ENCODE measurements around the gene MVB12B. TPM values are rescaled to one million over a fixed set of nuclear protein-coding genes. Genes with fewer than 3 reads are reported as not detected.

MVB12B gene
- total RNA-seq, 1 experiment from 2014 or later: 5.8 TPM

- no peak overlapping the region for H3K56ac ChIP-seq (ENCODE audit: insufficient read length, low read depth, low read length)
- H2AK5ac ChIP-seq (ENCODE audit: insufficient read length, low read length): no peak overlapping the region
- H3T11ph ChIP-seq (ENCODE audit: low read length): no peak overlapping the region
- DNase-seq: no peak
- no peaks in the 10 kb centered on the region for H3K79me1 ChIP-seq (ENCODE audit: insufficient read depth, low read depth, low read length, poor library complexity, severe bottlenecking)
- no peak overlapping the region for H4K91ac ChIP-seq (ENCODE audit: insufficient read length, low read depth, low read length)
- H3K14ac ChIP-seq (ENCODE audit: insufficient read depth, low read length): no peak overlapping the region; the same call in 1 of the 2 replicates
- peaks cover 3% of the 10 kb centered on the region; the same call in 1 of the 2 replicates for H3K27me3 Mint-ChIP-seq (ENCODE audit: low read depth)
- no peaks in the 10 kb centered on the region for H3K23me2 ChIP-seq (ENCODE audit: insufficient read length, low read depth, low read length, poor library complexity, severe bottlenecking)
- no peaks in the 10 kb centered on the region for H3K79me2 ChIP-seq (ENCODE audit: insufficient read depth, low read length)
- H3K9ac ChIP-seq (ENCODE audit: extremely low read depth, insufficient read length, low read length): no peak overlapping the region
- no peak overlapping the region for H2BK15ac ChIP-seq (ENCODE audit: low read depth, low read length)
- H3K4me2 ChIP-seq (ENCODE audit: insufficient read depth, insufficient read length, low read length): no peak overlapping the region
- no peak overlapping the region for H2BK120ac ChIP-seq (ENCODE audit: low read depth, low read length, poor library complexity, severe bottlenecking)
- no peaks in the 10 kb centered on the region for H3K9me3 ChIP-seq (ENCODE audit: control insufficient read depth, low read depth, low read length)
- no peaks in the 10 kb centered on the region for H3K4me1 Mint-ChIP-seq
- no peak overlapping the region for H4K5ac ChIP-seq (ENCODE audit: insufficient read length, low read depth, low read length)
- TF ChIP-seq CTCF (conservative IDR thresholded peaks at IDR 0.05): no peak
- no peaks in the 10 kb centered on the region for H3K27me3 ChIP-seq (ENCODE audit: insufficient read depth, low read length)
- no peak overlapping the region for H3K27ac ChIP-seq (ENCODE audit: insufficient read length, low read depth, low read length)
- H4K8ac ChIP-seq (replicated peaks; ENCODE audit: insufficient read length, low read depth, low read length): no peak overlapping the region
- peaks cover 3 to 5% of the 10 kb centered on the region in 2 experiments; a peak in 4 of 5 replicates for H3K9me3 Mint-ChIP-seq
- no peak overlapping the region for H3K4ac ChIP-seq (ENCODE audit: low read depth, low read length)
- H3K4me1 ChIP-seq (ENCODE audit: insufficient read depth, low read length): no peaks in the 10 kb centered on the region
- no peak overlapping the region for H2BK12ac ChIP-seq (ENCODE audit: insufficient read length, low read depth, low read length)
- H3K4me3 Mint-ChIP-seq: no peak overlapping the region
- peaks cover 0 to 4% (median 2%) of the 10 kb centered on the region in 3 experiments; a peak in 2 of 7 replicates for H3K36me3 Mint-ChIP-seq (ENCODE audit: insufficient read depth in 1 of 3, low read depth in 3 of 3)
- H3K23ac ChIP-seq (ENCODE audit: insufficient read length, low read depth, low read length): no peak overlapping the region
- no peak overlapping the region for H3K18ac ChIP-seq (ENCODE audit: insufficient read length, low read depth, low read length)
- no peak overlapping the region for H2BK5ac ChIP-seq (ENCODE audit: insufficient read length, low read length)
- no CpG with 5 or more reads among the region's 7 CpGs for WGBS (ENCODE audit: extremely low coverage, insufficient read length, low lambda C conversion rate)
- H4K20me1 ChIP-seq (ENCODE audit: control insufficient read depth, insufficient read depth, insufficient read length): no peaks in the 10 kb centered on the region
- H2AFZ ChIP-seq (ENCODE audit: low read length): no peak overlapping the region
- no peak overlapping the region for H2BK20ac ChIP-seq (ENCODE audit: low read depth, low read length, poor library complexity, severe bottlenecking)
- H3K27ac Mint-ChIP-seq: no peak overlapping the region
Measured at GRCh38 chr9:126546036-126546435, 219.4 kb downstream of the MVB12B start.
